B cell (primary cell): ENCODE results near the gene SCRN2. TPM values are rescaled to one million over a fixed set of nuclear protein-coding genes. Genes with fewer than 3 reads are reported as not detected.

Source experiments
- ATAC-seq: fragments of 200-7000 bp; cut with Tn5 transposase; one replicate; pipeline ENCODE4 v1.10.0; 2021; ENCODE audit warnings: low read depth, mild to moderate bottlenecking, moderate number of reproducible peaks, moderate library complexity
- CTCF ChIA-PET: fragments of 350-600 bp; sonication (Branson Sonifier 250); formaldehyde crosslinking; loops from one replicate; lab custom pipeline; 2021; ENCODE audit warnings: antibody characterized with exemption, inconsistent platforms; lab: Charles Lee
- POLR2A ChIA-PET: fragments of 350-600 bp; sonication (Branson Sonifier 250); formaldehyde crosslinking; loops from one replicate; lab custom pipeline; 2021; ENCODE audit warnings: antibody characterized with exemption; lab: Charles Lee
- DNase-seq: peaks from one replicate; pipeline ENCODE4 v3.0.0; 2013
- H2AFZ ChIP-seq: 2 replicates; pipeline ENCODE4 v1.6.1; 2012; ENCODE audit warnings: mild to moderate bottlenecking, low read depth, low read length; ENCODE audit not compliant: insufficient read depth, poor library complexity, severe bottlenecking
- H3K27ac ChIP-seq, 2 donors: 1 replicate in 1 of 2; 2 replicates in 1 of 2; pipeline ENCODE4 v1.5.1; 2012 to 2013; ENCODE audit warnings: low read length in 2 of 2, mild to moderate bottlenecking in 2 of 2, moderate library complexity in 1 of 2
- H3K27me3 ChIP-seq, 4 experiments: fragments of 200-600 bp in 1 of 4; sonication (generic) in 1 of 4; replicated peaks in 1 of 4; 1 replicate in 2 of 4; 2 replicates in 2 of 4; pipeline versions ENCODE4 v1.6.1 to v1.7.0; 2013 to 2016; ENCODE audit warnings: low read length in 3 of 4, mild to moderate bottlenecking in 2 of 4, mixed read lengths in 1 of 4, moderate library complexity in 1 of 4; ENCODE audit not compliant: insufficient read depth in 4 of 4, control insufficient read depth in 3 of 4; ENCODE audit errors: control extremely low read depth in 1 of 4
- H3K36me3 ChIP-seq, 2 experiments: replicated peaks in 1 of 2; 1 replicate in 1 of 2; 2 replicates in 1 of 2; pipeline versions ENCODE4 v1.6.1 to v1.7.1; 2013; ENCODE audit warnings: low read length in 1 of 2; ENCODE audit not compliant: insufficient read depth in 2 of 2, control insufficient read depth in 1 of 2; ENCODE audit errors: control extremely low read depth in 1 of 2, extremely low read depth in 1 of 2
- H3K4me1 ChIP-seq, 2 donors: fragments of 200-600 bp in 1 of 2; sonication (generic) in 1 of 2; 1 replicate in 1 of 2; 2 replicates in 1 of 2; pipeline versions ENCODE4 v1.5.1 to v1.6.1; 2013 to 2017; ENCODE audit warnings: low read length in 2 of 2; ENCODE audit not compliant: control insufficient read depth in 2 of 2, insufficient read depth in 2 of 2
- H3K4me2 ChIP-seq: replicated peaks from 2 replicates; pipeline ENCODE3; 2012; ENCODE audit warnings: mild to moderate bottlenecking, low read depth, low read length; ENCODE audit not compliant: poor library complexity, severe bottlenecking
- H3K4me3 ChIP-seq, 5 experiments: fragments of 200-600 bp in 1 of 5; sonication (generic) in 1 of 5; 1 replicate in 3 of 5; 2 replicates in 2 of 5; pipeline versions ENCODE4 v1.5.1 to v1.7.0; 2011 to 2016; ENCODE audit warnings: low read length in 4 of 5, mild to moderate bottlenecking in 4 of 5, low read depth in 2 of 5, control low read depth in 1 of 5, moderate library complexity in 1 of 5; ENCODE audit not compliant: insufficient read depth in 1 of 5; ENCODE audit errors: control extremely low read depth in 1 of 5, extremely low read depth in 1 of 5
- H3K79me2 ChIP-seq: fragments of 200-600 bp; sonication (generic); one replicate; pipeline ENCODE4 v1.6.0; 2016; ENCODE audit warnings: low read length; ENCODE audit not compliant: control insufficient read depth, insufficient read depth
- H3K9ac ChIP-seq: fragments of 200-600 bp; sonication (generic); 2 replicates; pipeline ENCODE4 v1.6.1; 2017; ENCODE audit warnings: mild to moderate bottlenecking, low read length, moderate library complexity
- H3K9me3 ChIP-seq, 3 donors: one replicate each; pipeline versions ENCODE4 v1.6.1 to v1.7.1; 2013; ENCODE audit warnings: low read length in 2 of 3; ENCODE audit not compliant: control insufficient read depth in 2 of 3, insufficient read depth in 1 of 3; ENCODE audit errors: control extremely low read depth in 1 of 3
- H4K20me1 ChIP-seq: 2 replicates; pipeline ENCODE4 v1.6.0; 2012; ENCODE audit warnings: mild to moderate bottlenecking, low read length; ENCODE audit not compliant: insufficient read depth, control insufficient read depth, poor library complexity, severe bottlenecking
- H3K27ac Mint-ChIP-seq: one replicate; pipeline ENCODE4 v1.8.0; 2021; ENCODE audit warnings: mixed read lengths
- H3K27me3 Mint-ChIP-seq: one replicate; pipeline ENCODE4 v1.8.0; 2021; ENCODE audit warnings: mixed read lengths
- H3K4me1 Mint-ChIP-seq: one replicate; pipeline ENCODE4 v1.8.0; 2021; ENCODE audit warnings: mixed read lengths
- H3K4me3 Mint-ChIP-seq: one replicate; pipeline ENCODE4 v1.8.0; 2021; ENCODE audit warnings: mixed read lengths
- H3K9me3 Mint-ChIP-seq: one replicate; pipeline ENCODE4 v1.8.0; 2022; ENCODE audit warnings: mixed read lengths; ENCODE audit not compliant: insufficient read depth
- EZH2 ChIP-seq: IDR thresholded peaks from 2 replicates; pipeline ENCODE4 v1.6.1; 2012; ENCODE audit warnings: borderline replicate concordance, low read depth, mild to moderate bottlenecking, moderate library complexity, low read length; ENCODE audit not compliant: insufficient read depth, poor library complexity, severe bottlenecking
- WGBS: methylation state at CpG from one replicate; pipeline ENCODE4 v1.1.5; 2013; ENCODE audit warnings: missing lambda C conversion rate; ENCODE audit not compliant: insufficient coverage; 5-methylcytosine and 5-hydroxymethylcytosine counted together
- intact Hi-C: fragments of 100-400 bp; cut with micrococcal nuclease; formaldehyde crosslinking; loops from one replicate; pipeline ENCODE4 v1.10.0; 2022
- polyA plus RNA-seq: library from polyadenylated mRNA; depleted of rRNA; stranded (reverse); fragments of >200 nt; gene quantifications from 2 replicates; pipeline ENCODE4 v1.2.3, GENCODE V29; 2012
- total RNA-seq, 2 donors: library from RNA; stranded (reverse); fragments of 120-200 nt in 1 of 2; gene quantifications; 1 replicate in 1 of 2; 2 replicates in 1 of 2; pipeline versions ENCODE4 v1.2.3 to v1.2.4, GENCODE V29; 2013 to 2022
- TF ChIP-seq, protein P1 (sequence below): fragments of 200-600 bp; IDR thresholded peaks from one replicate; pipeline ENCODE4 v1.8.0; 2022; ENCODE audit warnings: antibody characterized with exemption, mild to moderate bottlenecking

The SCRN2 gene
- total and polyA plus RNA-seq, 2 donors (not counting 1 experiment from before 2014, with no cell fraction given), result 47.8 to 71.9 TPM

DNA sequence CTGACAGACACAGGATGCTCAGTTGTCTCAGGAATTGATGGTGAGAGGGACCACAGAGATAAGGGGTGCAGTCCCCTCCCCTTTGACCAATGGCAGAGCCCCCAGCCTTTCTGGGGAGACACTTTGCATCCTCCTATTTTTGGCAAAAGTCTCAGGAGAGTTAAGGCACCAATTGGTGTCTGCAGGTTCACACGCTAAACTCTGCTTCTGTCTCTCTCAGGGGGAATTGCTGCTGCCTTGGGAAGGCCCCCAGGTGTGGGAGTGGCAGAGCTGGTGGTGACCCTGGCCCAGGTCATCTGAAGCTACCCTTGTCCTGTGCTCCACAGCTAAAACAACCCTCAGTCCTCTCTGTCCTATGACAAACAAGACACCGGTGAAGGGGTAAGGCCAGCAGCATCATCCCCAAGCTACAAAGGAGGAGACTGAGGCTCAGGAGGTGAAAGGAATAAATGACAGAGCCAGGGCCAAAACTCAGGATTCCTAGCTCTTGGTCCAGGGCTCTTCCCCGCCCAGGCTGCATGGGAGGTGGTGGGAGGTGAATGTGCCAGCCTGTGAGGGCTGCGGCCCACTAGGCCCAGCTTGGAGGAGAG is 39.8 kb downstream of the SCRN2 start:
- ATAC-seq, result no peak
- WGBS, result 77% methylated on average over 3 of the region's 4 CpGs
- H3K27me3 ChIP-seq, result peaks cover 0 to 8% (median 0%) of the 10 kb centered on the region in 4 experiments
- H3K4me1 ChIP-seq, result no peaks in the 10 kb centered on the region
- Mint-ChIP-seq H3K27ac (no peak overlapping the region), H3K27me3 (peaks cover 9% of the 10 kb centered on the region), H3K4me1 (peaks cover 1% of the 10 kb centered on the region), H3K9me3 (no peaks in the 10 kb centered on the region), H3K4me3 (no peak overlapping the region)
- CTCF ChIA-PET, result interaction anchor here (0.6 to 2.8 kb wide), 8 partner anchors 20 to 418 kb away, joined by 3 to 14 read pairs (median 5); no protein-coding TSS in a partner anchor
- H3K4me3 ChIP-seq, result no peak overlapping the region
- H3K36me3 ChIP-seq, result no peaks in the 10 kb centered on the region
- POLR2A ChIA-PET, result interaction anchor here (0.6 to 0.8 kb wide), 2 partner anchors 11 to 137 kb away, joined by 3 to 5 read pairs; no protein-coding TSS in a partner anchor
- no peaks in the 10 kb centered on the region for H3K79me2 ChIP-seq
- TF ChIP-seq, protein P1, sequence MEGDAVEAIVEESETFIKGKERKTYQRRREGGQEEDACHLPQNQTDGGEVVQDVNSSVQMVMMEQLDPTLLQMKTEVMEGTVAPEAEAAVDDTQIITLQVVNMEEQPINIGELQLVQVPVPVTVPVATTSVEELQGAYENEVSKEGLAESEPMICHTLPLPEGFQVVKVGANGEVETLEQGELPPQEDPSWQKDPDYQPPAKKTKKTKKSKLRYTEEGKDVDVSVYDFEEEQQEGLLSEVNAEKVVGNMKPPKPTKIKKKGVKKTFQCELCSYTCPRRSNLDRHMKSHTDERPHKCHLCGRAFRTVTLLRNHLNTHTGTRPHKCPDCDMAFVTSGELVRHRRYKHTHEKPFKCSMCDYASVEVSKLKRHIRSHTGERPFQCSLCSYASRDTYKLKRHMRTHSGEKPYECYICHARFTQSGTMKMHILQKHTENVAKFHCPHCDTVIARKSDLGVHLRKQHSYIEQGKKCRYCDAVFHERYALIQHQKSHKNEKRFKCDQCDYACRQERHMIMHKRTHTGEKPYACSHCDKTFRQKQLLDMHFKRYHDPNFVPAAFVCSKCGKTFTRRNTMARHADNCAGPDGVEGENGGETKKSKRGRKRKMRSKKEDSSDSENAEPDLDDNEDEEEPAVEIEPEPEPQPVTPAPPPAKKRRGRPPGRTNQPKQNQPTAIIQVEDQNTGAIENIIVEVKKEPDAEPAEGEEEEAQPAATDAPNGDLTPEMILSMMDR, result no peak
- TF ChIP-seq EZH2, result no peak
- no peak overlapping the region for H3K27ac ChIP-seq
- no peaks in the 10 kb centered on the region for H4K20me1 ChIP-seq
- no peak for DNase-seq
- no peak overlapping the region for H3K9ac ChIP-seq
- H3K9me3 ChIP-seq, result no peaks in the 10 kb centered on the region
- intact Hi-C loops, result loop anchor here (10.0 kb wide), 1 partner anchor 106 kb away; the partner anchor contains the start of gene TBKBP1
- no peak overlapping the region for H3K4me2 ChIP-seq
- H2AFZ ChIP-seq, result no peak overlapping the region

GRCh38 chr17:47800686-47801085 is 40.4 kb downstream of the SCRN2 start:
- Mint-ChIP-seq H3K9me3 (no peaks in the 10 kb centered on the region), H3K4me3 (no peak overlapping the region), H3K27ac (no peak overlapping the region), H3K27me3 (peaks cover 9% of the 10 kb centered on the region), H3K4me1 (peaks cover 1% of the 10 kb centered on the region)
- 89% methylated on average over 12 of the region's 12 CpGs for WGBS
- H3K4me3 ChIP-seq, result no peak overlapping the region
- H3K4me1 ChIP-seq, result no peaks in the 10 kb centered on the region
- no peak for ATAC-seq
- no peak overlapping the region for H3K9ac ChIP-seq
- H3K79me2 ChIP-seq, result no peaks in the 10 kb centered on the region
- ChIA-PET CTCF (interaction anchor here (1.1 to 1.9 kb wide), 3 partner anchors 103 to 417 kb away, joined by 3 to 6 read pairs (median 6); no protein-coding TSS in a partner anchor), POLR2A (no interaction called here)
- TF ChIP-seq EZH2, result no peak
- TF ChIP-seq, protein P1, result no peak
- no peak for DNase-seq
- no peak overlapping the region for H2AFZ ChIP-seq
- H3K36me3 ChIP-seq, result no peaks in the 10 kb centered on the region
- no peaks in the 10 kb centered on the region for H3K9me3 ChIP-seq
- H4K20me1 ChIP-seq, result no peaks in the 10 kb centered on the region
- no peak overlapping the region for H3K27ac ChIP-seq
- no peak overlapping the region for H3K4me2 ChIP-seq
- H3K27me3 ChIP-seq, result peaks cover 0 to 8% (median 0%) of the 10 kb centered on the region in 4 experiments
- intact Hi-C loops, result loop anchor here (10.0 kb wide), 1 partner anchor 106 kb away; the partner anchor contains the start of gene TBKBP1
